ENCODE data around the gene CES2.
"Not testable (repeated sequence)": the region's sequence is repeated elsewhere in the genome, so short reads cannot be mapped to it uniquely, and the experiment has no call there.

Gene CES2

DNA sequence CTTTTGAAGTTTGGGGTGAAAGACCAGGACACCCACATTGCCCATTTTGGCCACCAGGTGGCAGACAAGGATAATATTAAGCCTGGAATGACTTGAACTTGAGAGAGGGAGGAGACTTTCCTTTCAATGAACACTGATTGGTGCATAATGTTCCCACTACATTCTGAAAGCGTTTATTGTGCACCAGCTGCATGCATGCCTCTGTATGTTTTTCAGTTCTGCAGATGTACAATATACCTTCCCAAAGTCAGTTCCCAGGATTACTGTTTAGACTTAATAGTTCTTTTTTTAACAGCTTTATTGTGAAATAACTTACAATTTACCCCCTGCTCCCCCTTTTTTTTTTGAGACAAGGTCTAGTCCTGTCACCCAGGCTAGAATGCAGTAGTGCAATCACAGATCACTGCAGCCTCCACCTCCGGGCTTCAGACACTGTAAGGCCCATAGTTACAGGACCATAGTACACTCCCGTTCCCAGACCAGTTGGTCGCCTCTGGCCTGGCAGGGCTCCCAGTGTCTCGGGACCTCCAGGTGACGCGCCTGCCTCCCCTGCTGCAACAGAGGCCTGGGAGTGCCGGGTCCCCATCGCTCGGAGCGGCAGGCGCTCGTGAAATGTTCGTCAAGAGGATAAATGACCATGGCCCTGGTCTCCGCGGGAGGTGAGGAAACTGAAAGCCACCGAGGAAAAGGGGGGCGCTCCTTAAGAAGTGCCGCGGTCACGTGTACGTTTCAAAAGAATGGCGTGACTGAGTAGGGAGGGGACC is 12.2 kb downstream of the CES2 start:
- H3K4me3 ChIP-seq (ENCODE audit: low read depth, low read length) = peak overlapping the region; percentile 50
- DNase-seq (ENCODE audit: low read depth) = no peak

DNA sequence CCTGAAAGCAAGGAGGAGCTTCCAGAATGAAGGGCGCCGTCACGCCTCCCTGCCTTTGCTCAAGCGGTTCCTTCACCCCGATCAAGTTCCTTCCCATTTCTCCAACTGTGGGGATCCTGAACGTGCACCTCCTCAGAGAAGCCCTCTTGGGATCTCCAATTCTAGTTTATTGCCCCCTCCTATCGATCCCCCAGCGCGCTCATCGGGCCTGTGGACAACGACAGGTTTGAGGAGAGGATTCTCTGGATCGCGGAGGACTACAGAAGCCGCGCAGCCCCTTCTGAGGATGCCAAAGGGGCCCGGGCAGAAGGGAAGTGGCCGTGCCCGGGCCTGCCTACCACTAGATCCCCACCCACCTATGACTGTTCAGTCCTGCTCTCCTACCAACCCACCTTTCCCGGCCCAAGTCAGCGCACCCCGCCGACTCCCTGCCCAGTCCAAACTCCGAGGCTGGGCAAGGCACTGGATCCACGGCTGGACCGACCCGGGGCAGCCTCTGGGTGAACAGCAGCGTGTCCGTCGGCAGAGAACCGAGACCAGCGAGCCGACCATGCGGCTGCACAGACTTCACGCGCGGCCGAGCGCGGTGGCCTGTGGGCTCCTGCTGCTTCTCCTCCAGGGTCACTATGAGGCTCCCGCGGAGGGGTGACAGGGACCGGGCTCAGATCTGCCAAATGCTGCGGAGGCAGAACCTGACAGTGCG is 13.0 kb downstream of the CES2 start:
- H3K4me3 ChIP-seq (ENCODE audit: low read depth, low read length) = peak overlapping the region; percentile 50
- no peak for DNase-seq (ENCODE audit: low read depth)

DNA sequence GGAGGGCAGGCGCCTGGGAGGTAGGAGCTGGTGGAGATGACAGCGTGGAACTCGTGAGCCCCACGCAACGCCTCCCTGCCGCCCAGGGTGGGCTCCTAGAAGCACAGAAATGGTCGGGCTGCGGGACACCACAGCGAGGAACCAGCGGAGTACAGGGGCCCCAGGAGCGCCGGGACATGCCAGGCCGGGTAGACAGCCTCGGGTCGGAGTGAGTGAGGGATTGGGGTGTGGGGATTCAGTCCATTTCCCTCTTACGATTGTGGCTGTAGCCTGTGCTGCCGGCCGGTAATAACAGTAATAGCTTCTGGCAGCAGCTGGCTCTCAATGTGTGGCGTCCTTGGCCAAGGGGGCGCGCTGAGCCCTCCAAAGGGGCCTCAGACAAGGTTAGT is 13.5 kb downstream of the CES2 start:
- peak overlapping the region; percentile 50 for H3K4me3 ChIP-seq (ENCODE audit: low read depth, low read length)
- DNase-seq (ENCODE audit: low read depth) = no peak

DNA sequence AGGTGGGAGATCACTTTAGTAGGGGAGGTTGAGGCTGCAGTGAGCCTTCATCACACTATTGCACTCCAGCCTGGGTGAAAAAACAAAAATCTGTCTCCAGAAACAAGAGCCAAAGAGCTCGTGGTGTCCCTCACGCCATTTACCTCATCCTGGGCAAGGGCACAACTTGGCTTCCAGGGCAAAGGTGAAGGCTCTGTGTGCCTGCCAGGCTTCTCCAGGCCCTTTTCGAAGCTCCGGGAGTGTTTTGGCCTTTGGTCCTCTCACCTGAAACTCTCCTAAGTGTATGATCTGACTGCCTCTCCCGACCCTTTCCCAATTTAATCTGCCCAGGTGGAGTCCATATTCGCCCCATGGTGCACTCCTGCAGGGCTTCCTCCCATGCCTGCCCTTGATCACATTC is 14.2 kb downstream of the CES2 start:
- no peak for DNase-seq (ENCODE audit: low read depth)
- H3K4me3 ChIP-seq (ENCODE audit: low read depth, low read length) = no peak overlapping the region

DNA sequence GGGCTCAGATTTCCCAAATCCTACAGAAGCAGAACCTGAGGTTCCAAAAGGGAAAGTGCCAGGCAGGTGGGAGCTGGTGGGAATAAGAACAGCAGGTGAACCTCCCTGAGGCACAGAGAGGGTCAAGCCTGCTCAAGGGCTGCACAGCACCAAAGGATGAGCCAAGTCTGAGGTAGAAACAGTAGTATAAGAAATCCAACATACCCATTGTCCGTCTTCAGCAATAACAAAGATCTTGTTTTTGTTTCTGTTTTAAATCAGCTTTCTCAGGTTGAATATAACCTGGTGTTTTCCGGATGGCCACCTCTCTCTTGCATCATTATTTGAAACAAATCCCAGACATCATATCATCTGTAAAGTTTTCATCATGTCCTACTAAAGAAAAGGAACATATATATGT is 15.1 kb downstream of the CES2 start:
- no peak for DNase-seq (ENCODE audit: low read depth)

DNA sequence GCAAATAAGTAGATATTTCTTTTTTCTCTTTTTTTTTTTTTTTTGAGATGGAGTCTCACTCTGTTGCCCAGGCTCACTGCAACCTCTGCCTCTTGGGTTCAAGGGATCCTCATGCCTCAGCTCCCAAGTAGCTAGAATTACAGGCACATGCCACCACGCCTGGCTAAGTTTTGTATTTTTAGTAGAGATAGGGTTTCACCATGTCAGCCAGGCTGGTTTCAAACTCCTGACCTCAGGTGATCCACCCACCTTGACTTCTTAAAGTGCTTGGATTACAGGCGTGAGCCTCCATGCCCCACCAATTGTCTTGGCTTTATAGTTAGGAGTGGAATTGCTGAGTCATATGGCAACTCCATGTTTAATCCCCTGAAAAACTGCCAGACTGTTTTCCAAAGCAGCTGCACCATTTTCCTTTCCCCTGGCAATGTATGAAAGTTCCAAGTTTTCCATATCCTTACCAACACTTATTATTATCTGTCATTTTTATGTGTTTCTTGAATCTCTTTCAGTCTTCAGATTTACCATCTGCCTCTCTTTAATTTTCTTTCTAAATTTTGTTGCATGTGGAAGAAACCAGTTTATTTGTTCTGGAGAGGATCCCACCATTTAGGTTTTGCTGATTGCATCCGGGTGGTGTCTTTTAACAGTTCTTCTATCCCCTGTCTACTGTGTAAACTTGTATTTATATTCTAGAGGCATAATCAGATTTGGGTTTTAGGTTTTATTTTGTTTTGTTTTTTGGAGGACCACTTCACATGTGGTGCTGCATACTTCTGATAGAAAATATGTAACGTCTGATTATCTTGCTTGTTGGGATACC is 15.9 kb downstream of the CES2 start:
- DNase-seq (ENCODE audit: low read depth) = no peak
- no peak overlapping the region for H3K4me3 ChIP-seq (ENCODE audit: low read depth, low read length)

More for the DNA sequence above, 15.1 kb downstream of the CES2 start:
- H3K4me3 ChIP-seq (ENCODE audit: low read depth, low read length) = no peak overlapping the region

DNA sequence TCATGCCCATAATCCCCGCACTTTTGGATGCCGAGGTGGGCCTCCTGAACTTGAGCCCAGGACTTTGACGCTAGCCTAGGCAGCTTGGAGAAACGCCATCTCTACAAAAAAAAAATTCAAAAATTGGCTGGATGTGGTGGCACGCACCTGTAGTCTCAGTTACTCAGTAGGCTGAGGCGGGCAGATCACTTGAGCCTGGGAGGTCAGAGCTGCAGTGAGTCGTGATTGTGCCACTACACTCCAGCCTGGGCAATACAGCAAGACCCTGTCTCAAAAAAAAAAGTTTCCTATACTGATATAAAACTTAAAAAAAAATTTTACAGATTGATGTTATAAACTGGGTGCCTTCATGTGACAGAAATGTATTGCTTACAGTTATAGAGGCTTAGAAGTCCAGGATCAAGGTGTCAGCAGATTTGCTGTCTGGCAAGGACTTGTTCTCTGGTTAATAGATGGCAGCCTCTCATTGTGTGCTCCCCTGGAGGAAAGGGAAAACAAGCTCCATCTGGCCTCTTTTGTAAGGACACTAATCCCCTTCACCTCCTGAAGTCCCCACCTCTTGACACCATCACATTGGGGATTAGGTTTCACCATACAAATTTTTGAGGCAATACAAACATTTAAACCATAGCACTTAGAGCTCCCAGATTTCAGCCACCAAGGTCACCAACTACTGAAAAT is 17.3 kb downstream of the CES2 start:
- no peak overlapping the region for H3K4me3 ChIP-seq (ENCODE audit: low read depth, low read length)
- DNase-seq (ENCODE audit: low read depth) = no peak

DNA sequence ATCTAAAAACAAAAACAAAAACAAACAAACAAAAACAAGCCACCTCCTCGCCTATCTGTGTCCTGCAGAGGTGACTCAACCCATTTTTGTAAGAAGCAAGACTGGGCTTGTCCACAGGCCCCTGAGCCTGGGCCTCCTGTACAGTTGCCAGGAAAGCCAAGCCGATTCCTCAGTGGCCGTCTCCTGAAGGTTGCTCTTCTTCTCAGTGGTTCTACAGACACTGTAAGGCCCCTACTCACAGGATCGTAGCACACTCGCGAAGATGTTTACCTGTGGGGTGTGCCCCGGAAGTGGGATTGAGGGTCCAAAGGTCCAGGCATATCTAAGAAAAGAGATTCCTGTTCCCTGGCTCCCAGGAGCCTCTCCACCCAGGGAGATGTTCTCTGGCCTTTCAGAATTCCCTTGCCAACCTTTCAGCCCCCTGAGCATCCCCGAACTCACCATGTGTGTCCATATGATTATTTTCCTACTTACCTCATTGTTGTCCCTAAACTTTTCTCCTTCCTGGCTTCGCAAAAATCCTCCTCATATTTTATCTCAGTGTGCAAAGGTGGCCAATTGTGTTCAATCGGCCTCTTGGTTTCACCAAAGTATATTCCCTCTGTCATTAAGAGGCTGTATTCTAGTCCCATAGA is 18.3 kb downstream of the CES2 start:
- DNase-seq (ENCODE audit: low read depth) = no peak
- H3K4me3 ChIP-seq (ENCODE audit: low read depth, low read length) = no peak overlapping the region

DNA sequence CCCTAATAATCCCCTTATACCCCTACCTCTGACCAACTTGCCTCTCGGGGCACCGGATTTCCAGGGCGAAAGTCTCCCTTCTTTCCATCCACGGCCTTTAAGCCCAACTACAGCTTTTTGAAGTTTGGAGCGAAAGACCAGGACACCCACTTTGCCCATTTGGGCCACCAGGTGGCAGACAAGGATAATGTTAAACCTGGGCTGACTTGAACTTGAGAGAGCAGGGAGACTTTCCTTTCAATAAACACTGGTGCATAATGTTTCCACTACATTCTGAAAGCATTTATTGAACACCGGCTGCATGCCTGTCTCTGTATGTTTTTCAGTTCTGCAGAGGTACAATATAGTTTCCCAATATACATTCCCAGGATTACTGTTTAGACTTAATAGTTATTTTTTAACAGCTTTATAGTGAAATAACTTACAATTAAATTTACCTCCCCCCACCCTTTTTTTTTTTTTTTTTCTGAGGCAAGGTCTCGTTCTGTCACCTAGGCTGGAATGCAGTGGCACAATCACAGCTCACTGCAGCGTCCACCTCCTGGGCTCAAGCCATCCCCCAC is 18.9 kb downstream of the CES2 start:
- DNase-seq (ENCODE audit: low read depth) = peak; percentile 28
- no peak overlapping the region for H3K4me3 ChIP-seq (ENCODE audit: low read depth, low read length)

DNA sequence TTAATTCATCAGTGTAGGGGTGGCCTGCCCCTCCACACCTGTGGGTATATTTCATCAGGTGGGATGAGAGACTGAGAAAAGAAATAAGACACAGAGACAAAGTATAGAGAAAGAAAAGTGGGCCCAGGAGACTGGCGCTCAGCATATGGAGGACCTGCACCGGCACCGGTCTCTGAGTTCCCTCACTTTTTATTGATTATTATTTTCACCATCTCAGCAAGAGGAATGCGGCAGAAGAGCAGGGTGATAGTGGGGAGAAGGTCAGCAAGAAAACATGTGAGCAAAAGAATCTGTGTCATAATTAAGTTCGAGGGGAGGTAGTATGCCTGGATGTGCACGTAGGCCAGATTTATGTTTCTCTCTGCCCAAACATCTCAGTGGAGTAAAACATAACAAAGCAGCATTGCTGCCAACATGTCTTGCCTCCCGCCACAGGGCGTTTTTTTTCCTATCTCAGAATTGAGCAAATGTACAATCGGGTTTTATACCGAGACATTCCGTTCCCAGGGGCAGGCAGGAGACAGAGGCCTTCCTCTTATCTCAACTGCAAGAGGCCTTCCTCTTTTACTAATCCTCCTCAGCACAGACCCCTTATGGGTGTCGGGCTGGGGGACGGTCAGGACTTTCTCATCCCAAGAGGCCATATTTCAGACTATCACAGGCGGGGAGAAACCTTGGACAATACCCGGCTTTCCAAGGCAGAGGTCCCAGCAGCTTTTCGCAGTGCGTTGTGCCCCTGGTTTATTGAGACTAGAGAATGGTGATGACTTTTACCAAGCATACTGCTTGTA is 20.2 kb downstream of the CES2 start:
- DNase-seq (ENCODE audit: low read depth); H3K4me3 ChIP-seq (ENCODE audit: low read depth, low read length): not testable (repeated sequence)

DNA sequence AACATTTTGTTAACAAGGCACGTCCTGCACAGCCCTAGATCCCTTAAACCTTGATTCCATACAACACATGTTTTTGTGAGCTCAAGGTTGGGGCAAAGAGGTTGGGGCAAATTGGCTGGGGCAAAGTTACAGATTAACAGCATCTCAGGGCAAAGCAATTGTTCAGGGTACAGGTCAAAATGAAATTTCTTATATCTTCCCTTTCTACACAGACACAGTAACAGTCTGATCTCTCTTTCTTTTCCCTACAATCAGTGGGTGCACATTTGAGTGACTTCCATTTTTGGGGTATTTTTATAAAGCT is 20.8 kb downstream of the CES2 start:
- DNase-seq (ENCODE audit: low read depth); H3K4me3 ChIP-seq (ENCODE audit: low read depth, low read length): not testable (repeated sequence)

DNA sequence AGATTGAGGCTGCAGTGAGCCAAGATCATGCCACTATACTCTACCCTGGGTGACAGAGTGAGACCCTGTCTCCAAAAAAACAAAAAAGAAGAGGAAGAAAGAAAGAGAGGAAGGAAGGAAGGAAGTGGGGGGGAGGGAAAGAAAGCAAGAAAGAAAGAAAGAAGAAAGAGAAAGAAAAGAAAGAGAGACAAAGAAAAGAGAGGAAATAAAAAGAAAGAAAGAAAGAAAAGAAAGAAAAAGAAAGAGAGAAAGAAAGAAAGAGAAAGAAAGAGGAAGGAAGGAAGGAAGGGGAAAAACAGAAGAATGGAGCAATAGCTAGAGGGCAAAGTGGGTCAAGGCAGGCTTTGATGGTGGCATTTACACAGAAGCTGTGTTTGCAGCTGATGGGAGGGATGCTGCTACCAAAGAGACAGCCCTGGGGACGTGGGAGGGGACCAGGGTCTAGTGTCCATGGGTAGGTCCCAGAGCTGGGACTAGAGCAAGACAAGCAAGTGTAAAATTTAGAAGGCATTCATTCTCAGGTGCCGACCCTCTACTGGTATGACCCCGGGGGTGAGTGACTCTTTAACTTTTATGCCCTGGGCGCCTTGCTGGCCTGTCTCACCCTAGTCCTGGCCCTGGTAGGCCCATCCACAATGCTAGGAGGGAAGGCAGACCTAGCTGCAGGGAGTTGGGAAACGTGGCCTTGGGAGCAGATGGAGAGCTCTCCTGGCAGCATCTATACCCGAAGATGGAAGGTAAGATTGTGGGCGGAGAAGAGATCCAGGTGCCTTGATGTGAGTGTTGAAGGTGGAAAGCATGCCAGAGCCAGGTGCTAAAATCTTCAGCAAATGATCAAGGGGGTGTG is 23.8 kb downstream of the CES2 start:
- no peak for DNase-seq (ENCODE audit: low read depth)
- H3K4me3 ChIP-seq (ENCODE audit: low read depth, low read length) = no peak overlapping the region

DNA sequence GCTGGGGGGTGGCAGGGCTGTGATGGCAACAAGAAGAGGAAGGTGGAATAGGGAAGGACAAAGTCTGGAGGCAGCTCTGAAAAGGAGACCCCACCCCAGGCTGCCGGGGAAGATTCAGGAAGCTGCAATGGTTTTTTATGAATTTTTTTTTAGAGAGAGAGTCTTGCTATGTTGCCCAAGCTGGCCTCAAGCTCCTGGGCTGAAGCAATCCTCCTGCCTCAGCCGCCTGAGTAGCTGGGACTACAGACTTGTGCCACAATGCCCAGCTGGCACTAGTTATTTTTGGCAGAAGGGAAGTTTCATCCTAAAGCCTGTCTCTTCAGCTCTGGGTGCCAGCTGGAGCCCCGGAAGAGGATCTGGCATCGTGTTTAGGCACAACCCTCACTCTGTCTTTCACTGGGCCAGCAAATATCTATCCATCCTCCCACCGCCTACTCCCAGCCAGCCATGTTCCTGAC is 24.4 kb downstream of the CES2 start:
- no peak overlapping the region for H3K4me3 ChIP-seq (ENCODE audit: low read depth, low read length)
- DNase-seq (ENCODE audit: low read depth) = no peak

DNA sequence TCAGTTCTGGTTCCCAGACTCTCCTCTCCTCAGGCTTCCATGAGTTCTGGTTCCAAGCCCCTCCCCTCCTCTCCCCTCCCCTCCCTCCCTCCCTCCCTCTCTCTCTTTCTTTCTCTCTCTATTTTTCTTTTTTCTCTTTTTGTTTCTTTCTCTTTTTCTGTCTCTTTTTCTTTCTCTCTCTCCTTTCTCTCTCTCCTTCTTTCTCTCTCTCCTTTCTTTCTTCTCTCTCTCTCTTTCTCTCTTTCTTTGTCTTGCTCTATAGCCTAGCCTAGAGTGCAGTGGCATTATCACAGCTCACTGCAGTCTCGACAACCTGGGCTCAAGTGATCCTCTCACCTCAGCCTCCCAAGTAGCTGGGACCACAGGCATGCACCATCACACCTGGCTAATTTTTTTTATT is 25.0 kb downstream of the CES2 start:
- DNase-seq (ENCODE audit: low read depth) = no peak
- no peak overlapping the region for H3K4me3 ChIP-seq (ENCODE audit: low read depth, low read length)

DNA sequence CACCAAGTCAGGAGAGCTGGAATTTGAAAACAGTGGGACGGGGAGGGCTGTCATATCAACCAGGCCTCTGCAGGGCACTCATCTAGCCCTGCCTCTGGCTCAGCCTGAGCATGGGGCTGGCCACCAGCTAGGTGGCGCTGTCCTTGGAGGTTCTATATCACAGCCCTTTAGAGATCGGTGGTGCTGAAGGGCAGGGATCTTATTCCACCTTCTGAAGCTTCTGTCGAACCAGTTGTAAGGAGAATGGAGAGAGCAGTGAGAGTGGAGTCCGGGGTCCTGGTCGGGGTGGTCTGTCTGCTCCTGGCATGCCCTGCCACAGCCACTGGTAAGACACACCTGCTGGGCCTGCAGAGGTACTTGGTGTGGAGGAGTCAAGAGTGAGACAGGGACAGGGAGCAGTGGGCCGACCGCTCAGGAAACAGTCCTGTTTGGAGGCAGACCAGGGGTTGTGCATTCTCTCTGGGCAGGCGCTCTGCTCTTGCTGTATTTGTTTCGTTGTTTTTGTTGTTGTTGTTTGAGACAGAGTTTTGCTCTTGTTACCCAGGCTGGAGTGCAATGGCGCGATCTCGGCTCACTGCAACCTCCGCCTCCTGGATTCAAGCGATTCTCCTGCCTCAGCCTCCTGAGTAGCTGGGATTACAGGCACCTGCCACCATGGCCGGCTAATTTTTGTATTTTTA is 25.9 kb downstream of the CES2 start, which contains the start of gene CES3:
Gene CES3 (plus strand): TSS at position 202 of the 680 bp plus-strand sequence. CDS start 42 bp downstream, at position 244.
- DNase-seq (ENCODE audit: low read depth) = no peak
- H3K4me3 ChIP-seq (ENCODE audit: low read depth, low read length) = no peak within 1 kb of the TSS

DNA sequence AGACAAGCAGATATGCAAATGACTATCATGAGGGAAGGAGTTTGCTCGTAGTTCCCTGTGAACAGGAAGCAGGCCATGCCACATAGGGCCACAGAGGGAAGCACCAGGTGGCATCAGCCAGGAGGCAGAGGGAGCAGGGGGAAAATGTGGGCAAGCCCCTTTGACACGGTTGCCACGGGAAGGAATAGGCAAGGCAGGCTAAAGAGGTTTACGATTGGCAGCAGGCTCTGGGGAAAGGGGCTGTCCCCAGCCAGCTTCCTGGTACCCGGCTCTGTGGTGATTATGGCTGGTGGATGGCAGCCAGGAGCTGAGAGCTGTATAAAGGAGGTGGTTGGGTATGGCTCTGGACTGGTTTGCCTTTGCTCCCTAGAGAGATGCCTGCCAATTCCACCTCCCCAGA is 26.6 kb downstream of the CES2 start:
- no peak for DNase-seq (ENCODE audit: low read depth)
- H3K4me3 ChIP-seq (ENCODE audit: low read depth, low read length) = no peak overlapping the region

DNA sequence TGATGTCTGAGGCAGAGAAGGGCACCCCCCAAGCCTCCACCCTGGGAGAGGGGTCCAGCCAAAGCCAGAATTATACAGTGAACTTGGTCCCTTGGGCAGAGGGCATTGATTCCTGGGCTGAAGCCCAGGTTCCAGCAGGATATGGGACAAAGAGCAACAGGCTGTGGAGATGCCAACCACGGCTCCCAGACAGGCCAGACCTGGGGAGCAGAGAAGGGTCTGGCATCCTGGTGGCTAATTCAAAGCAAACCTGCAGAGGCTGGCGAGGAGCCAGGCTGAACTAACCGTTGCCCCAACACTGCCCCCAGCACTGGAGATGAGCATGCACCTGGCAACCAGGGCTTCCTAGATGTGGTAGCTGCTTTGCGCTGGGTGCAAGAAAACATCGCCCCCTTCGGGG is 28.7 kb downstream of the CES2 start:
- no peak overlapping the region for H3K4me3 ChIP-seq (ENCODE audit: low read depth, low read length)
- DNase-seq (ENCODE audit: low read depth) = no peak
